Hematopoietic multipotent progenitor cell treated with erythropoietin and hydrocortisone succinate and interleukin-3 and kit ligand, for 15 days (in vitro differentiated cells): ENCODE data around the gene RNF207.
A peak's percentile ranks its signal among the peaks of the same experiment; 100 is the strongest.

ENCODE experiments used
- DNase-seq: peaks from one replicate; pipeline ENCODE4 v3.0.0-alpha.2; 2015; ENCODE audit warnings: low spot score

RNF207 gene

GRCh38 chr1:6249739-6250689 lies 44.1 kb downstream of the RNF207 start:
- no peak for DNase-seq

- no peak for DNase-seq
Measured at GRCh38 chr1:6251233-6251632, 45.3 kb downstream of the RNF207 start.

- DNase-seq = no peak
Measured at GRCh38 chr1:6251681-6252373, 45.9 kb downstream of the RNF207 start.

GRCh38 chr1:6252374-6252710 lies 46.4 kb downstream of the RNF207 start:
- no peak for DNase-seq

GRCh38 chr1:6253380-6253779 lies 47.5 kb downstream of the RNF207 start:
- DNase-seq = no peak

GRCh38 chr1:6254691-6255090 lies 48.8 kb downstream of the RNF207 start:
- no peak for DNase-seq

GRCh38 chr1:6256645-6257044 lies 50.7 kb downstream of the RNF207 start:
- no peak for DNase-seq

- no peak for DNase-seq
Measured at GRCh38 chr1:6257541-6258069, 51.7 kb downstream of the RNF207 start.

- no peak for DNase-seq
Measured at GRCh38 chr1:6258675-6259074, 52.8 kb downstream of the RNF207 start.

- DNase-seq = peak; percentile 50
Measured at GRCh38 chr1:6259491-6260362, 53.8 kb downstream of the RNF207 start.

GRCh38 chr1:6260433-6260934 lies 54.6 kb downstream of the RNF207 start:
- no peak for DNase-seq

GRCh38 chr1:6260961-6261614 lies 55.2 kb downstream of the RNF207 start, which contains the start of gene GPR153:
TSS of gene GPR153 (minus strand) at chr1:6261098. CDS start at chr1:6254905, 6,193 bp downstream.
- no peak for DNase-seq

GRCh38 chr1:6261615-6261995 lies 55.7 kb downstream of the RNF207 start:
- no peak for DNase-seq

- no peak for DNase-seq
Measured at GRCh38 chr1:6262555-6263420, 56.9 kb downstream of the RNF207 start.

GRCh38 chr1:6263716-6264115 lies 57.8 kb downstream of the RNF207 start:
- DNase-seq = no peak

- no peak for DNase-seq
Measured at GRCh38 chr1:6265151-6265550, 59.2 kb downstream of the RNF207 start.

- DNase-seq = no peak
Measured at GRCh38 chr1:6266641-6267040, 60.7 kb downstream of the RNF207 start.

GRCh38 chr1:6267686-6268322 lies 61.9 kb downstream of the RNF207 start:
- DNase-seq = no peak

GRCh38 chr1:6268415-6268814 lies 62.5 kb downstream of the RNF207 start:
- DNase-seq = no peak

- no peak for DNase-seq
Measured at GRCh38 chr1:6269296-6269695, 63.4 kb downstream of the RNF207 start.
